HEK293T (cell line): ENCODE data around the gene FAM168A.

ENCODE experiments used
- ELF4 ChIP-seq: fragments of 450-650 bp; IDR thresholded peaks from 2 replicates; pipeline ENCODE4 v1.6.1; 2017; ENCODE audit warnings: antibody characterized with exemption
- FOXA1 ChIP-seq: fragments of 450-650 bp; IDR thresholded peaks from 2 replicates; pipeline ENCODE4 v1.6.1; 2016; ENCODE audit warnings: mild to moderate bottlenecking
- SUZ12 ChIP-seq: fragments of 450-650 bp; IDR thresholded peaks from 2 replicates; pipeline ENCODE4 v1.6.1; 2016; ENCODE audit warnings: mild to moderate bottlenecking
- TARDBP ChIP-seq: fragments of 450-650 bp; IDR thresholded peaks from 2 replicates; pipeline ENCODE4 v1.6.1; 2016

GRCh38 chr11:73413256-73413655 lies 184.7 kb downstream of the FAM168A start:
- TF ChIP-seq SUZ12 (no peak), ELF4 (no peak), FOXA1 (no peak), TARDBP (no peak)
